ENCODE measurements around the gene SOX8. TPM values are rescaled to one million over a fixed set of nuclear protein-coding genes. Genes with fewer than 3 reads are reported as not detected.

Gene SOX8
- total RNA-seq, 1 experiment from 2014 or later, result 1.4 TPM

DNA sequence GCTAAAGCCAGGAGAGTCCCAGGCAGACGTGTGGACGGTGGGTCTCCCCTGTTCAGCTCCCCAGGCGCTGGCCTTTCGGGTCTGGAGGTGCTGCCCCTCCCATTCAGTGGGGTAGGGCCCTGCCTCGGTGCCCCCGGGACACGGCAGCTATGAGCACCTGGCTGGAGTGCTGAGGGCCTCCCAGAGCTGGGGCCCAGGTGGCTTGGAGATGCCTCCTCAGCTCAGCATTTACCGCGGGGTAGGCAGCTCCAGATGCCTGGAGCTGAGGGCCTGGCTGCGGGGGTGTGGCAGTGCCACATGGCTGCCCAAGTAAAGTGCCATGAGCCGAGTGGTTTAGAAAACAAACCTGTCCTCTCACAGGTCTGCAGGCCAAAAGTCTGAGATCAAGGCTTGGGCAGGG, 19.5 kb downstream of the SOX8 start:
- ChIA-PET CTCF (no interaction called here), POLR2A (ENCODE audit: low non-redundant PET) (no interaction called here)
- no peak for DNase-seq (ENCODE audit: low spot score)
- no peak for TF ChIP-seq EZH2 (IDR thresholded peaks at IDR 0.05; ENCODE audit: borderline replicate concordance, low read depth, low read length, poor library complexity, severe bottlenecking)
- TF ChIP-seq, protein P1, sequence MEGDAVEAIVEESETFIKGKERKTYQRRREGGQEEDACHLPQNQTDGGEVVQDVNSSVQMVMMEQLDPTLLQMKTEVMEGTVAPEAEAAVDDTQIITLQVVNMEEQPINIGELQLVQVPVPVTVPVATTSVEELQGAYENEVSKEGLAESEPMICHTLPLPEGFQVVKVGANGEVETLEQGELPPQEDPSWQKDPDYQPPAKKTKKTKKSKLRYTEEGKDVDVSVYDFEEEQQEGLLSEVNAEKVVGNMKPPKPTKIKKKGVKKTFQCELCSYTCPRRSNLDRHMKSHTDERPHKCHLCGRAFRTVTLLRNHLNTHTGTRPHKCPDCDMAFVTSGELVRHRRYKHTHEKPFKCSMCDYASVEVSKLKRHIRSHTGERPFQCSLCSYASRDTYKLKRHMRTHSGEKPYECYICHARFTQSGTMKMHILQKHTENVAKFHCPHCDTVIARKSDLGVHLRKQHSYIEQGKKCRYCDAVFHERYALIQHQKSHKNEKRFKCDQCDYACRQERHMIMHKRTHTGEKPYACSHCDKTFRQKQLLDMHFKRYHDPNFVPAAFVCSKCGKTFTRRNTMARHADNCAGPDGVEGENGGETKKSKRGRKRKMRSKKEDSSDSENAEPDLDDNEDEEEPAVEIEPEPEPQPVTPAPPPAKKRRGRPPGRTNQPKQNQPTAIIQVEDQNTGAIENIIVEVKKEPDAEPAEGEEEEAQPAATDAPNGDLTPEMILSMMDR (conservative IDR thresholded peaks at IDR 0.05; ENCODE audit: low read depth, low read length), result no peak
- no peaks in the 10 kb centered on the region for H3K9me3 ChIP-seq (ENCODE audit: low read depth, low read length, poor library complexity, severe bottlenecking)
- no TSS peak for BruUV-seq (replicated peaks)
- H3K4me1 ChIP-seq (ENCODE audit: insufficient read depth, low read length, poor library complexity, severe bottlenecking), result peaks cover 14% of the 10 kb centered on the region
- no peak overlapping the region for H3K27ac ChIP-seq (ENCODE audit: low read depth, low read length, poor library complexity, severe bottlenecking)
- no peaks in the 10 kb centered on the region for H3K27me3 ChIP-seq (replicated peaks; ENCODE audit: insufficient read depth, low read depth, low read length, poor library complexity)
- H3K4me3 ChIP-seq (ENCODE audit: low read depth, low read length, poor library complexity, severe bottlenecking), result no peak overlapping the region
- intact Hi-C loops (cut with micrococcal nuclease; ENCODE audit: unreplicated experiment), result no loop called here
- H3K36me3 ChIP-seq (ENCODE audit: insufficient read depth, low read length, poor library complexity, severe bottlenecking), result no peaks in the 10 kb centered on the region

DNA sequence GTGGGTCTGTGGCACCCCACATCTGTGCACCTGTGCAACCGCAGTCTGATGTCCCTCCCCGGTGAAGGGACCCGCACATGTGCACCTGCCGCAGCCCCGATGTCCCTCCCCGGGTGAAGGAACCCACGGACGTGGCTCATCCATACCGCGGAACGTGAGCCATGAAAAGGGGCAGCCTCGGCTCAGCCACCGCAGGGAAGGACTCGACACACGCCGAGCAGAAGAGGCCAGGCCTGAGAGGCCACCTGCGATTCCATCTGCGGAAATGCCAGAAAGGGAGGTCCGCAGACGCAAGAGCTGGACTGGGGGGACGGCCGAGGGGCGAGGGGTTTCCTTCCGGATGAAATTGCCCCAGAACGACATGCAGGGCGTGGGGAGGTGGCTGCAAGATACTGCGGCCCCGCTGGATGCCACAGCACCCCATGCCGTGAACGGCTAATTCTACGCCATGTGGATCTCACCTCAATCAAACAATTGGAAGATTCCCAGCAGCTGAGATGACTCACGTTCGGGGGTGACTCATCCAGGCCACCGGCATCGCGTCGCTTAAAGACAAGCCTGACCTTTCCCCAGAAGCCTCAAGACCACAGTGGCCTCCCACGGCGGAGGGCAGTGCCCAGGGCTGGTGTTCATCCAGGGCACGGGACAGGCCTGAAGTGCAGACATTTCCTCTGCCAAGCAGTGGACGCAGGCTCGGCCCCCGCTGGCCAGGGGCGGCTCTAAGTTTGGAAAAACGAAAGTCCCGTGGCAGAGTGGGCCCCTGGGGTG, 21.0 kb downstream of the SOX8 start:
- H3K27me3 ChIP-seq (replicated peaks; ENCODE audit: insufficient read depth, low read depth, low read length, poor library complexity), result no peaks in the 10 kb centered on the region
- no peak overlapping the region for H3K4me3 ChIP-seq (ENCODE audit: low read depth, low read length, poor library complexity, severe bottlenecking)
- ChIA-PET CTCF (no interaction called here), POLR2A (ENCODE audit: low non-redundant PET) (no interaction called here)
- no peak for TF ChIP-seq EZH2 (IDR thresholded peaks at IDR 0.05; ENCODE audit: borderline replicate concordance, low read depth, low read length, poor library complexity, severe bottlenecking)
- TF ChIP-seq, protein P1 (conservative IDR thresholded peaks at IDR 0.05; ENCODE audit: low read depth, low read length), result no peak
- no peaks in the 10 kb centered on the region for H3K36me3 ChIP-seq (ENCODE audit: insufficient read depth, low read length, poor library complexity, severe bottlenecking)
- H3K9me3 ChIP-seq (ENCODE audit: low read depth, low read length, poor library complexity, severe bottlenecking), result no peaks in the 10 kb centered on the region
- no TSS peak for BruUV-seq (replicated peaks)
- peak; percentile 75 for DNase-seq (ENCODE audit: low spot score)
- H3K4me1 ChIP-seq (ENCODE audit: insufficient read depth, low read length, poor library complexity, severe bottlenecking), result peaks cover 8% of the 10 kb centered on the region
- H3K27ac ChIP-seq (ENCODE audit: low read depth, low read length, poor library complexity, severe bottlenecking), result no peak overlapping the region
- intact Hi-C loops (cut with micrococcal nuclease; ENCODE audit: unreplicated experiment), result no loop called here

DNA sequence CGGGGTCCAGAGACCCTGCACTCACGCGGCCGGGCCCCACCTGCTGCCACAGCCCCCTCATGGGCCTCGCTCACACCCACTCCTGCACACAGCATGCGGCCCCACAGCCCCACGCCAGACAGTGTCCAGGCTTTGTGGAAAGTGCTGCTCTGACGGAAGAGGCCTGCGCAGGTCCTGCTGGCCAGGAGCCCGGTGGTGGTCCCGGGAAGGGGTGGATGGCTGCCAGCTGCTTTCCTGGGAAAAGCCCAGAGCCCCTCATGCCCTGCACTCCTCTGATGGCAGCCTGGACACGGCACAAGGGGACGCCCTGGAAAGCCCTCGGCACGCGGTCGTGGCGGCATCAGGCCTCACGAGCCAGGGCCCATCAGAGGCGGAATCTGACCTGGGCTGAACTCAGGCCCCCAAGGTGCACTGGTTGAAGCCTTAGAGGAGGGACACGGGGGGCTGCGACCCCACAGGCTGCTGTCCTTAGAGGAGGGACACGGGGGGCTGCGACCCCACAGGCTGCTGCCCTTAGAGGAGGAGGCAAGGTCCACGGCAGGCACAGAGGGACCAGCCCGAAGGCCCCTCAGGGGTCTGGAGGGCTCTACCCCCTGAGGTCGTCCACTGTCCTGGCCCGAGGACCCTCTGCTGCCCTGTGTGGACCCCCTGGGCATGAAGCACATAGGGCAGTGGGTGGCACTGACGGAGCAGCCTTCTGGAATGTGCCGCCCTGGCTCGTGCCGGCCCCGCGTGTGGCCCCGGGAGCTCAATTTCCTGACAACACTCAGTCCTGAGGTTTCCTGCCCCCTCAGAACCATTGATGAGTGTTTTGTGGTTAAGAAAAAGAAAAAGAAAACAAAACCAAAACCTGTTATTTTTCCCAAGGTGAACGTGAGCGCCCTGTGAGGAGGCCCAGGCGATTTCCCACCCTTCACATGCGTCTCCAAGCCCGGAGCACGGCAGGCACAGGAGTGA, 22.1 kb downstream of the SOX8 start:
- POLR2A ChIA-PET (ENCODE audit: low non-redundant PET), result no interaction called here
- Histone ChIP-seq H3K4me1 (ENCODE audit: insufficient read depth, low read length, poor library complexity, severe bottlenecking) (no peaks in the 10 kb centered on the region), H3K36me3 (ENCODE audit: insufficient read depth, low read length, poor library complexity, severe bottlenecking) (no peaks in the 10 kb centered on the region), H3K4me3 (ENCODE audit: low read depth, low read length, poor library complexity, severe bottlenecking) (no peak overlapping the region), H3K27me3 (replicated peaks; ENCODE audit: insufficient read depth, low read depth, low read length, poor library complexity) (no peaks in the 10 kb centered on the region), H3K27ac (ENCODE audit: low read depth, low read length, poor library complexity, severe bottlenecking) (no peak overlapping the region), H3K9me3 (ENCODE audit: low read depth, low read length, poor library complexity, severe bottlenecking) (no peaks in the 10 kb centered on the region)
- no peak for TF ChIP-seq EZH2 (IDR thresholded peaks at IDR 0.05; ENCODE audit: borderline replicate concordance, low read depth, low read length, poor library complexity, severe bottlenecking)
- TF ChIP-seq, protein P1 (conservative IDR thresholded peaks at IDR 0.05; ENCODE audit: low read depth, low read length), result no peak
- CTCF ChIA-PET, result no interaction called here
- intact Hi-C loops (cut with micrococcal nuclease; ENCODE audit: unreplicated experiment), result no loop called here
- BruUV-seq (replicated peaks), result no TSS peak
- no peak for DNase-seq (ENCODE audit: low spot score)
